ENCODE data around the gene BTD. TPM values are rescaled to one million over a fixed set of nuclear protein-coding genes. Genes with fewer than 3 reads are reported as not detected.

BTD gene
- total RNA-seq, 2 experiments from 2014 or later = 11.2 to 12.5 TPM

DNA sequence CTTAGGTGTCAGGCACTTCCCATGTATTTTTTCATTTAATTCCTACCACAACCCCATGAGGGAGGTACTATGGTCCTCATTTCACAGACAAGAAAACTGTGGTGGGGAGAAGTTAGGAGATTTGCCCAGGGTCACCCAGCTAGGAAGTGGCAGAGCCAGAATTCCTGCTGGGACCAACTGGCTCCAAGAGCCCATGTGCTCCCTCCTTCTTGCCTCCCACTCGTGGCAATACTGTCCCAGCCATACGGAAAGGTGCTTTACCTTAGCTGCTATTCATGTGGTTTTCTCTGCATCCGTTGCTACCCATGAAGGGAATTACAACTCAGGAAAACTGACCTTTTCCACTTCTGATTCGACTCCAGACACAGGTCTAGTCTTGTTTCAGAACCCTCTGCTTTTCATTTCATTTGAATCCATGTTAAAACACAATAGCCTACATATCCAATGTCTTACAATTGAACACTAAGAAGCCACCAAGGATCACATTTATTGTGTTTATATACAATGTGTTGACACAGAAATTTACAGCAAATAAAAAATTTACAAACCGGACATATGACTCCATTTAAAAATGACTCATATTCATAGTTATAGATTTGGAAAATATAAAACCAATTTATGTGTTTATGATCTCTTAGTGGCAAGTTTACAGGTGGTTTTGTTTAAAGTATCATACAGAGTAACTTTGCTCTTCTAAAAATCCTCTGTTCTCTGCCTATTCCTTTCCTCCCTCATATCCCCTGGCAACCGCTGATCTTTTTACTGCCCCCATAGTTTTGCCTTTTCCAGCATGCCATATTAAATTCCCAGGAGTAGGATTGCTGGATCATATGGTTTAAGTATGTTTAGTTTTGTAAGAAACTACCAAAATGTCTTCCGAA is 58.8 kb downstream of the BTD start:
- ChIA-PET CTCF (no interaction called here), POLR2A (no interaction called here)
- H3K4me1 ChIP-seq (ENCODE audit: insufficient read depth, low read length) = peaks cover 13% of the 10 kb centered on the region
- no peaks in the 10 kb centered on the region for H3K36me3 ChIP-seq (ENCODE audit: insufficient read depth, low read length)
- intact Hi-C loops (cut with DNase I, micrococcal nuclease) = no loop called here
- Mint-ChIP-seq H3K36me3 (ENCODE audit: low read depth) (peaks cover 17% of the 10 kb centered on the region), H3K4me1 (ENCODE audit: low read depth) (peaks cover 30% of the 10 kb centered on the region), H3K27me3 (no peaks in the 10 kb centered on the region), H3K27ac (no peak overlapping the region), H3K9me3 (peaks cover 8% of the 10 kb centered on the region), H3K4me3 (no peak overlapping the region)
- no peak overlapping the region for H3K27ac ChIP-seq (ENCODE audit: low read depth in 1 of 2, low read length in 2 of 2)
- H3K27me3 ChIP-seq (ENCODE audit: control insufficient read depth in 1 of 2, insufficient read depth in 2 of 2, low read length in 2 of 2) = no peaks in the 10 kb centered on the region
- TF ChIP-seq, protein P1, sequence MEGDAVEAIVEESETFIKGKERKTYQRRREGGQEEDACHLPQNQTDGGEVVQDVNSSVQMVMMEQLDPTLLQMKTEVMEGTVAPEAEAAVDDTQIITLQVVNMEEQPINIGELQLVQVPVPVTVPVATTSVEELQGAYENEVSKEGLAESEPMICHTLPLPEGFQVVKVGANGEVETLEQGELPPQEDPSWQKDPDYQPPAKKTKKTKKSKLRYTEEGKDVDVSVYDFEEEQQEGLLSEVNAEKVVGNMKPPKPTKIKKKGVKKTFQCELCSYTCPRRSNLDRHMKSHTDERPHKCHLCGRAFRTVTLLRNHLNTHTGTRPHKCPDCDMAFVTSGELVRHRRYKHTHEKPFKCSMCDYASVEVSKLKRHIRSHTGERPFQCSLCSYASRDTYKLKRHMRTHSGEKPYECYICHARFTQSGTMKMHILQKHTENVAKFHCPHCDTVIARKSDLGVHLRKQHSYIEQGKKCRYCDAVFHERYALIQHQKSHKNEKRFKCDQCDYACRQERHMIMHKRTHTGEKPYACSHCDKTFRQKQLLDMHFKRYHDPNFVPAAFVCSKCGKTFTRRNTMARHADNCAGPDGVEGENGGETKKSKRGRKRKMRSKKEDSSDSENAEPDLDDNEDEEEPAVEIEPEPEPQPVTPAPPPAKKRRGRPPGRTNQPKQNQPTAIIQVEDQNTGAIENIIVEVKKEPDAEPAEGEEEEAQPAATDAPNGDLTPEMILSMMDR (IDR thresholded peaks at IDR 0.05) = no peak
- no peak for ATAC-seq (ENCODE audit: poor library complexity)
- DNase-seq = no peak
- no peak overlapping the region for H3K4me3 ChIP-seq (ENCODE audit: low read length)
- H3K9me3 ChIP-seq (ENCODE audit: control insufficient read depth in 1 of 2, insufficient read depth in 1 of 2, low read length in 2 of 2) = peaks cover 31 to 37% of the 10 kb centered on the region in 2 experiments

DNA sequence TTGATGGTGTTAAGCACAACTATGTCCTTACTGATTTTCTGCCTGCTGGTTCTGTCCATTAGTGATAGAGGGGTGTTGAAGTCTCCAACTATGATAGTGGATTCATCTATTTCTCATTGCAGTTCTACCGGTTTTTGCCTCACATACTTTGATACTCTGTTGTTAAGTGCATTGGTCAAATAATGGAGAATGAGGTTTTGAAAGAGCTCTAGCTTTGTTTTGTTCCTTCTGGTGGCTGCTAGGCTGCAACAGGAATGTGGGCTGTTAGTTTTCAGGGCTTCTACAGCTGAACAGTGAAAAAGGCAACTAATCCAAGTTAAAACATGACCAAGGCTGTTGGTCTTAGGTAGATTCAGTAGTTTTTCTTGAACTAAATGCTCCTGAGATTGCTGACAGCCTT is 62.6 kb downstream of the BTD start:
- no peak for DNase-seq
- peaks cover 52% of the 10 kb centered on the region for H3K4me1 Mint-ChIP-seq (ENCODE audit: low read depth)
- intact Hi-C loops (cut with DNase I, micrococcal nuclease) = no loop called here

DNA sequence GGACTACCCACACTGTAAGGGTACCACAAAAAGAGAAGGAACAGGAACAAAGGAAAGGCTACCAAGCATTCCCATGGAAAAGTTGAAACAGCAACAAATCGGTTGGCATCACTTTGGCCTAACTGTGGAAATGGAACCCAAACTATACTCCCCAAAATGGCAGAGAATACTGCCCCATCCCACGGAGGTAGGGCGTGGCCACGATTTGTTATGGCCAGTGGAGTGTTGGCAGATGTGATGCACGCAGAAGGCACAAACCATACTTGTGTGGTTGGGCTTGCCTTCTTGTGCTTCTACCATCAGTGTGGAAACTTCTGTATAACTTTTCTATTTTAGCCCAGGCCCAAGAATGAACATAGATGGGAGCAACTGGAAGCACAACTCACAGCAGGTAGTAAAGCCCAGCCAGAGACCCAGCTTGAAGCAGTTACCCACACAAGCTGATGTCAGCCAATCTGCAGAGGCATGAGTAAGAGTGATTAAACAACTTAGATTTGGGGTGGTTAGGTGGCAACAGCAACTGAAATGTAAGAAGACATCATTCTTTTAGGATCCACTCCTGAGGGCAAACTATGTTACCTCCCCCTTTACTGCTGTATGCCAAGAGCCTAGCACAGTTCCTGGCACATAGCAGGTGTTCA is 64.1 kb downstream of the BTD start:
- intact Hi-C loops (cut with DNase I, micrococcal nuclease) = no loop called here
- no peak overlapping the region for H3K27ac Mint-ChIP-seq
- POLR2A ChIA-PET = no interaction called here

More for the DNA sequence above, 62.6 kb downstream of the BTD start:
- Histone ChIP-seq H3K27me3 (ENCODE audit: control insufficient read depth in 1 of 2, insufficient read depth in 2 of 2, low read length in 2 of 2) (no peaks in the 10 kb centered on the region), H3K36me3 (ENCODE audit: insufficient read depth, low read length) (no peaks in the 10 kb centered on the region), H3K4me1 (ENCODE audit: insufficient read depth, low read length) (peaks cover 14% of the 10 kb centered on the region), H3K4me3 (ENCODE audit: low read length) (no peak overlapping the region), H3K27ac (ENCODE audit: low read depth in 1 of 2, low read length in 2 of 2) (no peak overlapping the region), H3K9me3 (ENCODE audit: control insufficient read depth in 1 of 2, insufficient read depth in 1 of 2, low read length in 2 of 2) (peaks cover 0 to 4% of the 10 kb centered on the region in 2 experiments)
- Mint-ChIP-seq H3K4me3 (no peak overlapping the region), H3K27ac (no peak overlapping the region), H3K36me3 (ENCODE audit: low read depth) (peaks cover 21% of the 10 kb centered on the region), H3K27me3 (no peaks in the 10 kb centered on the region), H3K9me3 (no peaks in the 10 kb centered on the region)
- CTCF ChIA-PET = no interaction called here
- no peak for ATAC-seq (ENCODE audit: poor library complexity)
- POLR2A ChIA-PET = no interaction called here
- TF ChIP-seq, protein P1 (IDR thresholded peaks at IDR 0.05) = no peak

More for the DNA sequence above, 64.1 kb downstream of the BTD start:
- Mint-ChIP-seq H3K27me3 (no peaks in the 10 kb centered on the region), H3K9me3 (no peaks in the 10 kb centered on the region), H3K4me1 (ENCODE audit: low read depth) (peaks cover 39% of the 10 kb centered on the region), H3K36me3 (ENCODE audit: low read depth) (peaks cover 26% of the 10 kb centered on the region), H3K4me3 (no peak overlapping the region)
- Histone ChIP-seq H3K36me3 (ENCODE audit: insufficient read depth, low read length) (peaks cover 8% of the 10 kb centered on the region), H3K4me3 (ENCODE audit: low read length) (no peak overlapping the region), H3K4me1 (ENCODE audit: insufficient read depth, low read length) (peaks cover 4% of the 10 kb centered on the region), H3K27me3 (ENCODE audit: control insufficient read depth in 1 of 2, insufficient read depth in 2 of 2, low read length in 2 of 2) (no peaks in the 10 kb centered on the region), H3K27ac (ENCODE audit: low read depth in 1 of 2, low read length in 2 of 2) (no peak overlapping the region), H3K9me3 (ENCODE audit: control insufficient read depth in 1 of 2, insufficient read depth in 1 of 2, low read length in 2 of 2) (peaks cover 0 to 4% of the 10 kb centered on the region in 2 experiments)
- ATAC-seq (ENCODE audit: poor library complexity) (no peak), DNase-seq (no peak)
- CTCF ChIA-PET = no interaction called here
- TF ChIP-seq, protein P1 (IDR thresholded peaks at IDR 0.05) = no peak

All from CD4-positive, alpha-beta T cell (primary cell).